ENCODE data around the gene RAMP2. TPM values are rescaled to one million over a fixed set of nuclear protein-coding genes. Genes with fewer than 3 reads are reported as not detected.
A peak's percentile ranks its signal among the peaks of the same experiment; 100 is the strongest.

RAMP2 gene
- total RNA-seq, 1 experiment from 2014 or later = not detected

- TF ChIP-seq CTCF (IDR thresholded peaks at IDR 0.05; ENCODE audit: unreplicated experiment) = no peak
- peaks cover 9% of the 10 kb centered on the region for H3K4me1 Mint-ChIP-seq (ENCODE audit: low read depth, unreplicated experiment)
- BruUV-seq (replicated peaks) = no TSS peak
- H3K9me3 Mint-ChIP-seq (ENCODE audit: low read depth, unreplicated experiment) = no peaks in the 10 kb centered on the region
- peaks cover 30% of the 10 kb centered on the region for H3K27me3 Mint-ChIP-seq (ENCODE audit: unreplicated experiment)
- CTCF ChIA-PET = interaction anchor here (2.1 kb wide), 1 partner anchor 18 kb away, joined by 9 read pairs; no protein-coding TSS in a partner anchor
- peak within 1 kb of the TSS; percentile 87 for H3K4me3 Mint-ChIP-seq (ENCODE audit: low read depth, unreplicated experiment)
- H3K27ac Mint-ChIP-seq (ENCODE audit: unreplicated experiment) = peak within 1 kb of the TSS; percentile 86
- peak; percentile 98 for DNase-seq
- intact Hi-C loops (cut with micrococcal nuclease; ENCODE audit: unreplicated experiment) = no loop called here
- peaks cover 21% of the 10 kb centered on the region for H3K36me3 Mint-ChIP-seq (ENCODE audit: insufficient read depth, unreplicated experiment)
These were observed 16.0 kb upstream of the RAMP2 start, which contains the start of gene EZH1 for GRCh38 chr17:42744806-42745617. TSS of gene EZH1 (minus strand) at chr17:42745040. CDS start at chr17:42728941, 16,099 bp downstream.

DNA sequence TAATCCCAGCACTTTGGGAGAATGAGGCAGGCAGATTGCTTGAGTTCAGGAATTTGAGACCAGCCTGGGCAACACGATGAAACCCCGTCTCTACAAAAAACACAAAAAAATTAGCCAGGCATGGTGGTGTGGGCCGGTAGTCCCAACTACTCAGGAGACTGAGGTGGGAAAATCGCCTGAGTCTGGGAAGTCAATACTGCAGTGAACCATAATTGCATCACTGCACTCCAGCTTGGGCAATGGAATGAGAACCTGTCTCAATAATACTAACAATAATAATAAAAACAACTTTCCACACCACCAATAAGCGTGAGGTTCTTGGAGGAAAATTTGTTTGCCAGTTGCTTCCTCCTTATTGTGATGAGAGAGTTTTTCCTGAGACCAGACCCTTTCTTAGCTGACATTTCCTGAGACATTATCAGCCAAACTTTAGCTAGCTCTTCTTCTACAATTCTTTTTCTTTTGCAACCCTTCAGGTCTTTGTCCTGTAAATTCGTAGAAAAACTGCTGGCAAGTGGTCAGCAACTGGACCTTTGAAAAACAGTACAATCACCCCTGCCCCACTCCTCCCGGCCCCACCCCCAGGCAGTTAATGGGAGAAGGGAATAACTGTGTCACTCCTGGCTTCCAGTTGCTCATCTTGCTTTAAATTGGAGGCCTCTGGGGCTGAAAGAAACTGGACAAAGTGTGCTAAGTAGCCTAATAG lies 12.7 kb upstream of the RAMP2 start:
- H3K4me1 Mint-ChIP-seq (ENCODE audit: low read depth, unreplicated experiment) = peaks cover 9% of the 10 kb centered on the region
- BruUV-seq (replicated peaks) = no TSS peak
- TF ChIP-seq CTCF (IDR thresholded peaks at IDR 0.05; ENCODE audit: unreplicated experiment) = no peak
- CTCF ChIA-PET = interaction anchor here (0.5 to 1.4 kb wide), 3 partner anchors 10 to 15 kb away, joined by 3 to 4 read pairs (median 3); no protein-coding TSS in a partner anchor
- H3K27me3 Mint-ChIP-seq (ENCODE audit: unreplicated experiment) = peaks cover 47% of the 10 kb centered on the region
- H3K36me3 Mint-ChIP-seq (ENCODE audit: insufficient read depth, unreplicated experiment) = peaks cover 21% of the 10 kb centered on the region
- DNase-seq = no peak
- H3K9me3 Mint-ChIP-seq (ENCODE audit: low read depth, unreplicated experiment) = no peaks in the 10 kb centered on the region
- no peak overlapping the region for H3K27ac Mint-ChIP-seq (ENCODE audit: unreplicated experiment)
- intact Hi-C loops (cut with micrococcal nuclease; ENCODE audit: unreplicated experiment) = no loop called here
- H3K4me3 Mint-ChIP-seq (ENCODE audit: low read depth, unreplicated experiment) = no peak overlapping the region

DNA sequence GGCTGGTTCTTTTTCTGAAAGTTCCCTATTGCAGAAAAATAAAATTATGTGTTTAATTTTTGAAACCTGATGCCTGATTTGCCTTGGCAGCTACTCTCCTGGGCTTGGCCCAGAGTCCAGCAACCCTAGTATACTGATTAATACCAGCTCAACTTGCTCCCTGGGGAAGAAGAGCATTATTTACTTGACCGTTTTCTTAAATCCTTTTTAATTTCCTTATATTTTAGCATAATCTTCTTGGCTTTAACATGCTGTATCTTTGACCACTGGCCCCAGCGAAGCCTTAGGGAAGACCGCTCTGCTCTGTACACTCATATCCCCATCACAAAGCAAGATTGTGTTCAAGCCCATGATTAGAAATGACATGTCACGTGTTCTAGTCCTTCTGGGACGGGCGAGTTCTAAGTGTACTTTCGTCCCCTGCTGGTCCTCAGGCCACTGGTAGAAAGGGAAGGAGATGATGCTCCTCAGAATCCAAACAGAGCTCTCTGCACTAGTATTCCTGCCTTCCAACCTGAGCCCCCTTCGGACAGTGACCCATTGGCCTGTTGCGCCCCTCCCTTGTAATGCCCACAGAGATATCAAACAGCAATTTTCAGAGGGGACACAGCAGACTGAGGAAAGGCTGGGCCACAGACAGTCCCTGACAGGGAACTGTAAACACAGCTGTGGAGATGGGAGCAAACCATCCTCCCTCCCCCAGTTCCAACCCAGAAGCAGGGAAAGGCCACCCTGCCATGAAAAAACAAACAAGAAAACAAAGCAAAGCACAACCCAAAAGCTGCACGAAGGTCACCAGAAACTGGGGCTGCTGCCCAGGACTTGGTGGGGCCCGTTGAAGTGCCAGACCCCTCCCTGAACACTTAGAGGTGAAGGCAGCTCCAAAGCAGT lies 11.9 kb upstream of the RAMP2 start:
- no peak overlapping the region for H3K27ac Mint-ChIP-seq (ENCODE audit: unreplicated experiment)
- no peak for DNase-seq
- intact Hi-C loops (cut with micrococcal nuclease; ENCODE audit: unreplicated experiment) = no loop called here
- no TSS peak for BruUV-seq (replicated peaks)
- H3K27me3 Mint-ChIP-seq (ENCODE audit: unreplicated experiment) = peaks cover 55% of the 10 kb centered on the region
- no peak for TF ChIP-seq CTCF (IDR thresholded peaks at IDR 0.05; ENCODE audit: unreplicated experiment)
- H3K4me3 Mint-ChIP-seq (ENCODE audit: low read depth, unreplicated experiment) = no peak overlapping the region
- no peaks in the 10 kb centered on the region for H3K9me3 Mint-ChIP-seq (ENCODE audit: low read depth, unreplicated experiment)
- CTCF ChIA-PET = interaction anchor here (1.1 to 1.4 kb wide), 2 partner anchors 11 to 13 kb away, joined by 3 read pairs; no protein-coding TSS in a partner anchor
- peaks cover 15% of the 10 kb centered on the region for H3K36me3 Mint-ChIP-seq (ENCODE audit: insufficient read depth, unreplicated experiment)
- H3K4me1 Mint-ChIP-seq (ENCODE audit: low read depth, unreplicated experiment) = peaks cover 2% of the 10 kb centered on the region

Measured in Calu3 (cell line).